GM21360 (cell line): ENCODE data around the gene IPO9.
"Not testable (repeated sequence)": the region's sequence is repeated elsewhere in the genome, so short reads cannot be mapped to it uniquely, and the experiment has no call there.

ENCODE experiments used
- ATAC-seq: cut with Tn5 transposase; IDR thresholded peaks from one replicate; pipeline ENCODE4 v1.9.1; 2021; ENCODE audit warnings: mild to moderate bottlenecking, moderate library complexity; ENCODE audit not compliant: unreplicated experiment

The IPO9 gene

GRCh38 chr1:201900476-201900875 lies 71.5 kb downstream of the IPO9 start:
- no peak for ATAC-seq

DNA sequence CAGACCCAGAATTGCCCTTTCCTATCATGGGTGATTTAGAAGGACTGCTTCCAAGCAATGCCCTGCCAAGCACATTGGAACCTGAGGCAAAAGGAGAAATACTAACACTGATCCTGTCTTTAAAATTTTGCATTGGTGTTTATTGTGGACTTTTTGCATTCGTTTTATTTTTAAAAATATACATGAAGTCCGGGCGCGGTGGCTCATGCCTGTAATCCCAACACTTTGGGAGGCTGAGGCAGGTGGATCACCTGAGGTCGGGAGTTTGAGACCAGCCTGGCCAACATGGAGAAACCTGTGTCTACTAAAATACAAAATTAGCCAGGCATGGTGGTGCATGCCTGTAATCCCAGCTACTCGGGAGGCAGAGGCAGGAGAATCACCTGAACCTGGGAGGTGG lies 72.1 kb downstream of the IPO9 start:
- not testable (repeated sequence) for ATAC-seq

- ATAC-seq, result no peak
These were observed 73.2 kb downstream of the IPO9 start for GRCh38 chr1:201902198-201902597.

DNA sequence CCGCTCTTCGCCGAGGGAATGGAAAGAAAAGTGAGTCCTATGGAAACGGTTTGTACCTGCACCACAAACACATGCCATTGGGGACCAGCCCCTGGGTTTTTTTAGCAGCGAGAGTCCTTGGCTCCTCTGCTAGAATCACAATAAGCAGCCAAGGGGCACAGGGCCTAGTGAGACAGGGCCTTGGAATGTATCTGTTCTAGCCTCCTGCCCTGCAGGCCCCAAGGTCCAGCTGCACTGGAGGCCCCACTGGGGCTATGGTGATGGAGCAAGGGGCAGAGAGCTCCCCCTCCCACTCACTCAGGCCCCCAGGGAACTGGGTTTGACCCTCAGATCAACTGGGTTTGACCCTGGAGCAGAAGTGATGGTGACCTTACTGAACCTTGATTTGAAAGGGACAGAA lies 74.2 kb downstream of the IPO9 start:
- ATAC-seq, result no peak

GRCh38 chr1:201904579-201904978 lies 75.6 kb downstream of the IPO9 start:
- ATAC-seq, result no peak

DNA sequence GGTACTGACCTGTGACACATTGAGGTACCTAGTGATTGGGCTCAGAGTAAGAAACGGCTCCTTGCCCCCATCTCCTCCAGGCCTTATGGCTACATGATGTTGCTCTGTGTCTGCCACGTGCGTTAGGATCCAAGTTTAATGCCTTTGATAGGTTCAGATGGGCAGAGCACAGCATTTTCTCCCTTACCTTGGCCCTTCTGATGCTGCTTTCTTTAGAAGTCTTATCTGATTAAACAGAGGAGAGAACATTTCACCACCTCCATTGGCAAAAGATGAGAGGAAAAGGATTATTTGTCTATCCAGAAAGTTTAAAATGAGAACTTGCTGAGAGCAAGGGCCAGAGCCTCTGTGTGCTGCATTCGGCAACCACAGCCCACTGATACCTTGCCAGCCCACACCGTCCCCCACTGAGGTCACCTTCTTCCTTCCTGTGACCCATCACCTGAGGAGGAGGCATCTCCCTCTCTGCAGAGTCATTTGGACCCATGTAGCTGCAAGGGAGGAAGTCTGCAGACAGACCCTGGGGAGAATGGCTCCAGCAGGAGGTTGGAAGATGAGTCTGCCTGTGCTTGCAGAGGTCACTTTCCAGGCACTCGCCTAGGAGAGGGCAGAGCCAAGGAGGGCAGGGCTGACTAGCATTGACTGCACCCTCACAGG lies 76.4 kb downstream of the IPO9 start:
- ATAC-seq, result no peak

GRCh38 chr1:201906336-201906735 lies 77.4 kb downstream of the IPO9 start:
- no peak for ATAC-seq

DNA sequence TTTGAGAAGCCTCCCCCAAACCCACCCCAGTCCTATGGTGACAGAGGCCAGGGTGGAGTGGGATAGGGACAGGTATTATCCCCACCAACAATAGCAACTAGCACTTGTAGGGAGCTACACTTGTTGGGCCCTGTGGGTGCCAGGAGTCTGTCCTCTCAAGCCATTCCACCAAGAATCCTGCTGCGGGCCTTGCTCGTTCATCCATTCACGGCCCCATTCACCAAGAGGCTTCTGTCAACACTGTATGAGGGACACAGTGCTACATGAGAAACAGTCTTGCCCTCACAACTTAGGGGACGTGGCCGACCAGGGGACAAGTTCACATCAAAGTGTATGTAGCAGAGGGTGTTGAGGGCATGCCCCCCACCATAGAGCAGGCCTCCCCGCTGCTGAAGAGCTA lies 78.7 kb downstream of the IPO9 start:
- ATAC-seq, result no peak

DNA sequence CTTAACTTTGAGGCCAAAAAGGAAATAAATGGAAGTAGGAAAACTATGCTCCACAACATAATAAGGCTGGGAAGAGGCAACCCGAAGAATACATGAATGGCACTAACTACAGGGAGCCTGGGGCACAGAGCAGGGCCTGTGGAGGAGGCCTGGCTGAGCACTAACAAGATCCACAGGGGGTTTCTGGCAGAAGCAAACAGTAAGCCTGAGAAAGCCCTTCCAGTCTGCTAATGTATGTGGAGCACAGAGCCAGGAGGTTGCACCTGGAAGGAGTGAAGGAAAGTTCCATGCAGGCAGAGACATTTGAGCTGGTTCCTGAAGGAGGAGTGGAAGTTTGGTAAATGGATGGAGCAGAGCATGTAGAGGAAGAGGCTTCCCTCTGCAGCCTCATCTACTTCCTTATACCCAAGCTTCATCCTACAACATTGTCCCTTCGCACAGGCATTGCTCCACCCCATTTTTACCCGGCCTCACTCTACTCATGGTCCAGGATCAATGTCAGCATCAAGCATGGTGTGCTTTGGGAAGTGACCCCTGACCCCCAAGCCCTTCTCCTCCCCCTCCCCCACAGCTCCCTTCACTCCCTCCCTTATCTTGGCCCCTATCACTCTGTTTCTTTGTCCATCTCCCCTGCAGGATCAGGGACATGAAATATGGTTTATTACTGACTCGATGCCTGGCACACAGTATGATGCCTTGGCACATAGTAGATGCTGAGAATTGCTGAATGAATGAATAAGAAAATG lies 83.0 kb downstream of the IPO9 start:
- no peak for ATAC-seq

- no peak for ATAC-seq
These were observed 83.9 kb downstream of the IPO9 start for GRCh38 chr1:201912832-201913231.

GRCh38 chr1:201914456-201915235 lies 85.7 kb downstream of the IPO9 start:
- no peak for ATAC-seq

- ATAC-seq, result no peak
These were observed 87.8 kb downstream of the IPO9 start for GRCh38 chr1:201916649-201917249.

- ATAC-seq, result no peak
These were observed 88.5 kb downstream of the IPO9 start for GRCh38 chr1:201917362-201918033.

- no peak for ATAC-seq
These were observed 89.4 kb downstream of the IPO9 start for GRCh38 chr1:201918343-201918742.

- ATAC-seq, result no peak
These were observed 93.1 kb downstream of the IPO9 start for GRCh38 chr1:201921952-201922558.

DNA sequence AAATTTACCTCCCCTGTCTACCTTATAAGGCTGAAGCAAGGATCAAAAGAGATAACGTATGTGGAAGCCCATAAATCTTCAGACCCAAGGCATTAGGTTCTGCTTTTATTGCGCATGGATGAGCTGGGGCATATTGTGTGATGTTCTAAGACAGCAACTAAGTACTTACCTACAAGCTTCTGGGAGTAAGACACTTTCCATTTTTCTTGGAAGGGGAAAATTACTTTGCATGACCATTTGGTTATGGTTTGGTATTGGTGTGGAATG lies 96.3 kb downstream of the IPO9 start:
- no peak for ATAC-seq

DNA sequence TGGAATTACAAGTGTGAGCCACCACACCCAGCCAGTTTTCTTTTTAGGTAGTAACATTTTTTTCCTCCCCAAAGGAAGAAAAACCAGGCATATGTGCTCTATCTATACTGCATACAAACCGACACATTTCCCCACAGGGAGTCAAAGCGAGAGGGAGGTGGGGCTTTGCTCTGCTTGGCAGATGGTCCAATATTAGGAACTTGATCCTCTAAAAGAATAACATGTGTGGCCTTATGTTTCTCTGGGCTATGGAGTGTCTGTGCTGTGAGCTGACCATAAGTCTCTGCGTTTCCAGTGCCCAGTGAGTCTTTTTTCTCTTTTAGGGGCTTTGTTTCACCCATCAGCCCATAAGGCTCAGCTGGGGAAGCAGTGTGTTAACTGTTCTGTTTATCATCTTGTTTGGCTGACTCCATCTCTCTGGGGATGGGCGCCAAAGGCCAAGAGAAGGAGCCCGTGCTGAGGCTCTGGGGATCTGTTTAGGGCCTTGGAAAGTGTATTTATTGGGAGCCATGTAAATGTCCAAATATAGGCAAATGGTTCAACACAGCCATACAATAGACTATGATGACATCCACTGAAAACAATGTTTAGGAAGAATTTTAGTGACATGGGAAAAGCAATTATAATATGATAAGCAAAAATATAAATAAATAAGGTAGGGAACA lies 97.2 kb downstream of the IPO9 start:
- ATAC-seq, result no peak

DNA sequence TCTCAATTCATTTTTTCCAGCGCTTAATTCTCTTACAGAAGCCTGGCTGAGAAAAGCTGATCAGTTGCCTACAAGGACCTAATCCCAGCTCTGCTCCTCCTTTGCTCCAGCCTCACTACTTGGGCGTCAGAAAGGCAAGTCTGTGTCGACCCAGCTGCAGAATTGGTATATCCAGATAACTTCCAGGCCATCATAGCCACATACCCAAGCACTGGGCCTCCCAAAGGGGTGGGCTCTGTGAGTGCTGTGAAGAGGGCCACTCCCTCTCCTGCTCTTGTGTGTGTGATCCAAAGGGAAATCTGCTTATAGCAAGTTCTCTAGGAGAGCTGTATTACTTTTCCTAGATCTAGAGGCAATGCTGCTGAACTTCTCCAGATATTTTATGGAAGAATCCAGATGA lies 99.3 kb downstream of the IPO9 start:
- ATAC-seq, result no peak

DNA sequence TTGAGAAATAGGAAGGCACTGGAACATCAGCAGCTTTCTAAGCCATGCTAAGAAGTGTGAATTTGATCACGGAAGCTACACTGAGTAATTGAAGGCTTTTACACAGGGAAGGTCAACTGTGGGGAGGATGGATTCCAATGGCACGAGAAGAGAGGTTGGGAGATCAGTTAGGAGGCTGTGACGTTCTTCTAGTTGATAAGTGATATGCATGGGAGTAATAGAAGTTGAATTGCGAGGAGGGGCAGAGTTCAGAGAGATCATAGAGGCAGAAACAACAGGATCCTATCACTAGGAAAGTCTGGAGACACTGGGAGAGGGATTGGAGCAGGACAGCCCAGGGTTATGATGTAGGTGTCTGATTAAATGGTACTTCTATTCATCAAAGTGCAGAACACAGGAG lies 101.2 kb downstream of the IPO9 start:
- no peak for ATAC-seq

DNA sequence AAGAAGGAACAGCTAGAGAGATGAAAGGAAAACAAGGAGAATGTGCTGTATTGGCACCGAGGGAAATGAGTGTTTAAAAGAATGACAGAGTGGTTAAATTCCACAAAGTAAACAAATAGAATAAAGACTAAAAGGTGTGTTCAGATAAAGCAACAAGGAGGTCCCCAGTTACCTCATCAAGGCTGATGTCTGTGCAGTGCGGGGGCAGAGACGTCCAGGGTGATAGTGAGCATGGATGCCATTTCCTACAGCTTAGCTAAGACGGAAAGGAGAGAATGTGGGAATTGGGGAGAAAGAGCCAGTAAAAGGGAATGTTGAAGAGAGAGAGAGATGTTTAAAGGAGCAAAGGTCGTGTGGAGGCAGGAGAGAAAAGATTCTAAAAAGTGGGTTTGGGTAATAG lies 101.8 kb downstream of the IPO9 start:
- ATAC-seq, result no peak
